ENCODE results near the gene MKRN2OS. TPM values are rescaled to one million over a fixed set of nuclear protein-coding genes. Genes with fewer than 3 reads are reported as not detected.

The MKRN2OS gene
- total and polyA plus RNA-seq, 10 of the 15 experiments (the other 5 are each of a cell fraction or from before 2014, with no cell fraction given) = 0.20 to 1.0 (median 0.40) TPM; not detected in 4

- TF ChIP-seq BHLHE40 (IDR thresholded peaks at IDR 0.05; ENCODE audit: borderline replicate concordance in 1 of 2, low read depth in 2 of 2, low read length in 1 of 2) (no peak), ATF3 (IDR thresholded peaks at IDR 0.05; ENCODE audit: borderline replicate concordance, extremely low read depth, low read depth, low read length) (no peak), CTCF (IDR thresholded peaks at IDR 0.05 in 2 of 3, conservative IDR thresholded peaks at IDR 0.05 in 1 of 3; ENCODE audit: control insufficient read depth in 2 of 3, extremely low read depth in 1 of 3, insufficient read depth in 1 of 3, low read depth in 3 of 3, low read length in 3 of 3) (no peak), ZBTB33 (IDR thresholded peaks at IDR 0.05) (no peak), MTA3 (IDR thresholded peaks at IDR 0.05; ENCODE audit: borderline replicate concordance, low read length) (0 out of 2 replicates have a peak, but pooled peaks have one; percentile 16), ASH2L (IDR thresholded peaks at IDR 0.05; ENCODE audit: borderline replicate concordance, low read depth) (peak; percentile 11; the same call in 1 of the 2 replicates), NFXL1 (IDR thresholded peaks at IDR 0.05; ENCODE audit: borderline replicate concordance) (no peak)
These were observed 12.3 kb upstream of the MKRN2OS start (continued) for GRCh38 chr3:12557473-12558100.
